GM12878 (cell line): ENCODE measurements around the gene CCDC27. TPM values are rescaled to one million over a fixed set of nuclear protein-coding genes. Genes with fewer than 3 reads are reported as not detected.

ENCODE experiments used
- ATAC-seq: fragments of 200-7000 bp; cut with Tn5 transposase; 3 replicates; pipeline ENCODE4 v1.9.1; 2020; ENCODE audit warnings: mild to moderate bottlenecking, moderate library complexity
- BruUV-seq: library from RNA; stranded (reverse); fragments of 400-500 nt; replicated peaks from 2 replicates; lab custom pipeline; 2021; lab: Mats Ljungman, UMichigan
- CTCF ChIA-PET: fragments of 300-600 bp; sonication (Branson Sonifier 250); formaldehyde crosslinking; extraction: SDS; loops from one replicate; lab custom pipeline; 2021; ENCODE audit warnings: inconsistent platforms; lab: Yijun Ruan, JAX
- POLR2A ChIA-PET: fragments of 350-600 bp; formaldehyde crosslinking; extraction: SDS; loops from one replicate; lab custom pipeline; 2021; ENCODE audit warnings: inconsistent platforms; lab: Charles Lee
- RAD21 ChIA-PET: fragments of 300-600 bp; sonication (Branson Sonifier 250); formaldehyde crosslinking; loops from one replicate; lab custom pipeline; 2023; ENCODE audit warnings: antibody characterized with exemption; ENCODE audit not compliant: unreplicated experiment; lab: Charles Lee
- SMC1A ChIA-PET: fragments of 300-600 bp; sonication (Branson Sonifier 250); formaldehyde crosslinking; loops from one replicate; lab custom pipeline; 2023; ENCODE audit not compliant: unreplicated experiment, uncharacterized antibody; lab: Charles Lee
- DNase-seq: peaks from one replicate; pipeline ENCODE4 v3.0.0-alpha.2; 2011; ENCODE audit warnings: low read depth, low spot score
- FAIRE-seq: peaks from 3 replicates; lab custom pipeline; 2011; peaks lifted over from hg19 to GRCh38; lab: Jason Lieb, UNC
- H2AFZ ChIP-seq: 2 replicates; pipeline ENCODE4 v1.6.0; 2011; ENCODE audit warnings: low read depth, low read length, control low read depth; ENCODE audit not compliant: control insufficient read depth
- H3K27ac ChIP-seq: 2 replicates; pipeline ENCODE4 v1.5.1; 2011; ENCODE audit warnings: control low read depth; ENCODE audit not compliant: control insufficient read depth, insufficient read depth
- H3K27me3 ChIP-seq, 2 experiments: replicated peaks in 1 of 2; 2 replicates each; pipeline versions ENCODE4 v1.6.0 to v1.6.1; 2011; ENCODE audit warnings: low read length in 1 of 2; ENCODE audit not compliant: control insufficient read depth in 2 of 2, insufficient read depth in 2 of 2
- H3K36me3 ChIP-seq, 2 experiments: 2 replicates each; pipeline ENCODE4 v1.5.1; 2011; ENCODE audit warnings: low read length in 1 of 2; ENCODE audit not compliant: control insufficient read depth in 2 of 2, insufficient read depth in 2 of 2
- H3K4me1 ChIP-seq: 2 replicates; pipeline ENCODE4 v1.6.1; 2011; ENCODE audit warnings: mild to moderate bottlenecking, low read length, moderate library complexity, mixed read lengths; ENCODE audit not compliant: control insufficient read depth, insufficient read depth
- H3K4me2 ChIP-seq: 2 replicates; pipeline ENCODE4 v1.6.0; 2011; ENCODE audit warnings: control low read depth; ENCODE audit not compliant: control insufficient read depth, insufficient read depth
- H3K4me3 ChIP-seq: fragments of 200-600 bp; sonication (generic); 2 replicates; pipeline ENCODE4 v1.5.1; 2016
- H3K79me2 ChIP-seq: 2 replicates; pipeline ENCODE4 v1.6.0; 2011; ENCODE audit warnings: low read length; ENCODE audit not compliant: control insufficient read depth, insufficient read depth
- H3K9ac ChIP-seq: 2 replicates; pipeline ENCODE4 v1.8.0; 2011; ENCODE audit warnings: low read length, control low read depth, mixed read lengths; ENCODE audit not compliant: control insufficient read depth, insufficient read depth
- H3K9me3 ChIP-seq: replicated peaks from 3 replicates; pipeline ENCODE4 v1.5.1; 2011; ENCODE audit warnings: mild to moderate bottlenecking, low read length; ENCODE audit not compliant: control insufficient read depth, insufficient read depth
- H4K20me1 ChIP-seq: 2 replicates; pipeline ENCODE4 v1.6.0; 2011; ENCODE audit not compliant: control insufficient read depth, insufficient read depth
- CREB1 ChIP-seq: IDR thresholded peaks from 2 replicates; pipeline ENCODE4 v1.6.1; 2012; ENCODE audit warnings: low read depth, mild to moderate bottlenecking, inconsistent platforms
- GABPA ChIP-seq: IDR thresholded peaks from 2 replicates; pipeline ENCODE4 v1.6.1; 2014; ENCODE audit warnings: antibody characterized with exemption, low read depth, mild to moderate bottlenecking, inconsistent platforms
- MYB ChIP-seq: fragments of 150-350 bp; IDR thresholded peaks from 2 replicates; pipeline ENCODE4 v1.6.1; 2014; ENCODE audit warnings: mild to moderate bottlenecking, low read depth, low read length, borderline replicate concordance
- NFXL1 ChIP-seq: fragments of 450-650 bp; IDR thresholded peaks from 2 replicates; pipeline ENCODE4 v1.6.1; 2017; ENCODE audit warnings: antibody characterized with exemption, mild to moderate bottlenecking, borderline replicate concordance
- PAX8 ChIP-seq: fragments of 450-650 bp; IDR thresholded peaks from 2 replicates; pipeline ENCODE4 v1.6.1; 2017; ENCODE audit warnings: mild to moderate bottlenecking, moderate library complexity
- SIX5 ChIP-seq: IDR thresholded peaks from 2 replicates; pipeline ENCODE4 v1.6.1; 2011; ENCODE audit warnings: mild to moderate bottlenecking, low read depth, low read length, moderate library complexity; ENCODE audit not compliant: severe bottlenecking
- SREBF1 ChIP-seq: IDR thresholded peaks from 2 replicates; pipeline ENCODE4 v1.6.1; 2012; ENCODE audit warnings: mild to moderate bottlenecking, low read length
- SREBF2 ChIP-seq: IDR thresholded peaks from 2 replicates; pipeline ENCODE4 v1.6.1; 2012; ENCODE audit warnings: mild to moderate bottlenecking, low read length
- ZNF24 ChIP-seq: fragments of 450-650 bp; IDR thresholded peaks from 2 replicates; pipeline ENCODE4 v1.6.1; 2017; ENCODE audit warnings: antibody characterized with exemption, mild to moderate bottlenecking
- ZNF384 ChIP-seq: IDR thresholded peaks from 2 replicates; pipeline ENCODE4 v1.6.1; 2012; ENCODE audit warnings: low read depth, mild to moderate bottlenecking, low read length, improper control_type of control experiment, borderline replicate concordance
- WGBS: methylation state at CpG from one replicate; pipeline ENCODE4 v1.1.6; 2016; ENCODE audit warnings: low lambda C conversion rate; ENCODE audit not compliant: insufficient replicate concordance, insufficient coverage; ENCODE audit errors: missing lambda C conversion rate; 5-methylcytosine and 5-hydroxymethylcytosine counted together
- in situ Hi-C: fragments of 300-500 bp; cut with MboI; formaldehyde crosslinking; loops from 9 replicates; pipeline ENCODE4 v1.14.3; 2018; ENCODE audit warnings: mixed read lengths
- intact Hi-C: fragments of 100-400 bp; cut with micrococcal nuclease; formaldehyde crosslinking; loops from one replicate; pipeline ENCODE4 v1.14.2; 2022; ENCODE audit not compliant: unreplicated experiment
- polyA plus RNA-seq, 11 experiments: library from polyadenylated mRNA; depleted of rRNA in 4 of 11; unstranded in 6 of 11; stranded (reverse) in 5 of 11; fragments of >200 nt; fragmentation: Nextera tagmentation in 4 of 11; fragmentation: Illumina TruSeq in 1 of 11; extraction: Ambion mirVana in 4 of 11; extraction: Trizol in 1 of 11; gene quantifications; 1 replicate in 1 of 11; 2 replicates in 10 of 11; pipeline versions ENCODE4 v1.2.1 to v1.2.3, GENCODE V29; 2011 to 2016; ENCODE audit warnings: inconsistent platforms in 2 of 11, missing spikeins in 2 of 11, low read depth in 1 of 11
- total RNA-seq, 4 experiments: library from RNA; depleted of rRNA in 3 of 4; stranded (reverse); fragments of >200 nt in 3 of 4; fragmentation: Illumina TruSeq in 1 of 4; extraction: Trizol in 1 of 4; gene quantifications; 2 replicates each; pipeline versions ENCODE4 v1.2.1 to v1.2.3, GENCODE V29; 2013 to 2021
- TF ChIP-seq, protein P1 (sequence below): fragments of 450-650 bp; formaldehyde crosslinking; IDR thresholded peaks from 2 replicates; pipeline ENCODE4 v1.4.0; 2022; ENCODE audit warnings: mild to moderate bottlenecking, moderate library complexity
- TF ChIP-seq, protein P2 (sequence below): fragments of 450-650 bp; IDR thresholded peaks from 2 replicates; pipeline ENCODE4 v1.6.1; 2018; ENCODE audit warnings: borderline replicate concordance, mild to moderate bottlenecking; ENCODE audit not compliant: partially characterized antibody

Gene CCDC27
- total and polyA plus RNA-seq, 10 of the 15 experiments (the other 5 are each of a cell fraction or from before 2014, with no cell fraction given): 0.05 TPM; not detected in 9

DNA sequence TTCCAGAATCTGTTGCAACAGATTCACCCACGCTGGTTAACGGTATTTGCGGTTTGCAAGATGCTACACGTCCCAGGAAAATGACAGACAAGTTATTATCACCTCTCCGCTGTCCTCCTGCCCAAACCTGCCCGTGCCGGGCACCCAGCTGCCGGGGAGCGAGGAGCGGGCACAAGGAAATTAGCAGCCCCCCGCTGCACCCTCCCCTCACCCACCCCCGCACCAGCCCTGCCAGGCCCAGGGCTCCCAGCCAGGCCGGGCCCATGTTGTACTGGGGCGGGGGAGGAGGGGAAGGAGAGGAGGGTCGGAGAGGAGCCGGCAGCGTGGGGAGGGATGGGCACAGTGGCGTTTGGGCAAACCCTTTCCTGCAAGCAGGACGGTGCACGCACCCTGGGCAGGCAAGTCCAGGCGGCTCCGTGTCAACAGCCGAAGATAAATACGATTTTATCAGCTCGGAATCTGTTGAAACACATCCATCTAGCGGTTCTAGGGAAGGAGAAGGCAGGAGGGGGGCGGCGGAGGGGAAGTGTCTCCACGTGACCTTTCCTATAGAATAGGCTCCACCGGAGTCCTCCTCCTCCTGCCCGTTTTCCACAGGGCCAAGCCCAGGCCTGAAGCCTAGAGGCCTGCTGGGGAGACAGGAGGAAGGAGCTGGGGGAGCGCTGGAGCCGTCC lies 35.1 kb upstream of the CCDC27 start:
- Histone ChIP-seq H3K4me3 (no peak overlapping the region), H3K9me3 (no peaks in the 10 kb centered on the region), H3K27ac (no peak overlapping the region), H3K27me3 (no peaks in the 10 kb centered on the region), H2AFZ (no peak overlapping the region), H3K79me2 (no peaks in the 10 kb centered on the region), H4K20me1 (no peaks in the 10 kb centered on the region), H3K4me2 (no peak overlapping the region), H3K9ac (no peak overlapping the region), H3K4me1 (peaks cover 6% of the 10 kb centered on the region; the same call in 1 of the 2 replicates), H3K36me3 (peaks cover 0 to 2% of the 10 kb centered on the region in 2 experiments; a peak in 2 of 4 replicates)
- DNase-seq (no peak), FAIRE-seq (no peak), ATAC-seq (no peak)
- no peak for TF ChIP-seq ZNF384
- no peak for TF ChIP-seq SREBF1
- TF ChIP-seq SREBF2: no peak
- TF ChIP-seq, protein P1, sequence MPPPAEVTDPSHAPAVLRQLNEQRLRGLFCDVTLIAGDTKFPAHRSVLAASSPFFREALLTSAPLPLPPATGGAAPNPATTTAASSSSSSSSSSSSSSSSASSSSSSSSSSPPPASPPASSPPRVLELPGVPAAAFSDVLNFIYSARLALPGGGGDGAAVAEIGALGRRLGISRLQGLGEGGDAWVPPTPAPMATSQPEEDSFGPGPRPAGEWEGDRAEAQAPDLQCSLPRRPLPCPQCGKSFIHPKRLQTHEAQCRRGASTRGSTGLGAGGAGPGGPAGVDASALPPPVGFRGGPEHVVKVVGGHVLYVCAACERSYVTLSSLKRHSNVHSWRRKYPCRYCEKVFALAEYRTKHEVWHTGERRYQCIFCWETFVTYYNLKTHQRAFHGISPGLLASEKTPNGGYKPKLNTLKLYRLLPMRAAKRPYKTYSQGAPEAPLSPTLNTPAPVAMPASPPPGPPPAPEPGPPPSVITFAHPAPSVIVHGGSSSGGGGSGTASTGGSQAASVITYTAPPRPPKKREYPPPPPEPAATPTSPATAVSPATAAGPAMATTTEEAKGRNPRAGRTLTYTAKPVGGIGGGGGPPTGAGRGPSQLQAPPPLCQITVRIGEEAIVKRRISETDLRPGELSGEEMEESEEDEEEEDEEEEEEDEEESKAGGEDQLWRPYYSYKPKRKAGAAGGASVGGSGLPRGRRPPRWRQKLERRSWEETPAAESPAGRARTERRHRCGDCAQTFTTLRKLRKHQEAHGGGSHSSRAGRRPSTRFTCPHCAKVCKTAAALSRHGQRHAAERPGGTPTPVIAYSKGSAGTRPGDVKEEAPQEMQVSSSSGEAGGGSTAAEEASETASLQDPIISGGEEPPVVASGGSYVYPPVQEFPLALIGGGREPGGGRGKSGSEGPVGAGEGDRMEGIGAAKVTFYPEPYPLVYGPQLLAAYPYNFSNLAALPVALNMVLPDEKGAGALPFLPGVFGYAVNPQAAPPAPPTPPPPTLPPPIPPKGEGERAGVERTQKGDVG (CRISPR knock-in tag): no peak
- TF ChIP-seq MYB: no peak
- no peak for TF ChIP-seq SIX5
- TF ChIP-seq GABPA: no peak
- no peak for TF ChIP-seq CREB1
- no peak for TF ChIP-seq ZNF24
- TF ChIP-seq, protein P2, sequence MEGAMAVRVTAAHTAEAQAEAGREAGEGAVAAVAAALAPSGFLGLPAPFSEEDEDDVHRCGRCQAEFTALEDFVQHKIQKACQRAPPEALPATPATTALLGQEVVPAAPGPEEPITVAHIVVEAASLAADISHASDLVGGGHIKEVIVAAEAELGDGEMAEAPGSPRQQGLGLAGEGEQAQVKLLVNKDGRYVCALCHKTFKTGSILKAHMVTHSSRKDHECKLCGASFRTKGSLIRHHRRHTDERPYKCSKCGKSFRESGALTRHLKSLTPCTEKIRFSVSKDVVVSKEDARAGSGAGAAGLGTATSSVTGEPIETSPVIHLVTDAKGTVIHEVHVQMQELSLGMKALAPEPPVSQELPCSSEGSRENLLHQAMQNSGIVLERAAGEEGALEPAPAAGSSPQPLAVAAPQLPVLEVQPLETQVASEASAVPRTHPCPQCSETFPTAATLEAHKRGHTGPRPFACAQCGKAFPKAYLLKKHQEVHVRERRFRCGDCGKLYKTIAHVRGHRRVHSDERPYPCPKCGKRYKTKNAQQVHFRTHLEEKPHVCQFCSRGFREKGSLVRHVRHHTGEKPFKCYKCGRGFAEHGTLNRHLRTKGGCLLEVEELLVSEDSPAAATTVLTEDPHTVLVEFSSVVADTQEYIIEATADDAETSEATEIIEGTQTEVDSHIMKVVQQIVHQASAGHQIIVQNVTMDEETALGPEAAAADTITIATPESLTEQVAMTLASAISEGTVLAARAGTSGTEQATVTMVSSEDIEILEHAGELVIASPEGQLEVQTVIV: no peak
- no peak for TF ChIP-seq PAX8
- no peak for TF ChIP-seq NFXL1
- ChIA-PET RAD21 (interaction anchor here (0.6 to 1.0 kb wide), 2 partner anchors 40 to 98 kb away, joined by 3 to 5 read pairs; no protein-coding TSS in a partner anchor), POLR2A (no interaction called here), SMC1A (no interaction called here), CTCF (interaction anchor here (0.9 kb wide), 1 partner anchor 11 kb away, joined by 3 read pairs; no protein-coding TSS in a partner anchor)
- in situ Hi-C loops (no loop called here), intact Hi-C loops (no loop called here)
- WGBS: 63% methylated on average over 26 of the region's 33 CpGs
- no TSS peak for BruUV-seq
